Neural cell (in vitro differentiated cells): ENCODE data around the gene FNBP1L.

ENCODE experiments used
- EP300 ChIP-seq: fragments of 450-650 bp; conservative IDR thresholded peaks from 2 replicates; pipeline ENCODE4 v1.6.1; 2014; ENCODE audit warnings: antibody characterized with exemption, mild to moderate bottlenecking, moderate library complexity; ENCODE audit not compliant: poor library complexity, severe bottlenecking
- EZH2 ChIP-seq: fragments of 200-600, 300-800 bp; shearing (Covaris generic), sonication (generic); IDR thresholded peaks from 2 replicates; pipeline ENCODE4 v1.6.1; 2014; ENCODE audit warnings: antibody characterized with exemption, low read length, borderline replicate concordance, mild to moderate bottlenecking; ENCODE audit not compliant: insufficient read depth, poor library complexity, severe bottlenecking
- POLR2AphosphoS5 ChIP-seq: IDR thresholded peaks from 2 replicates; pipeline ENCODE4 v1.6.1; 2012
- RAD21 ChIP-seq: fragments of 450-650 bp; conservative IDR thresholded peaks from 2 replicates; pipeline ENCODE4 v1.6.1; 2014; ENCODE audit warnings: antibody characterized with exemption, mild to moderate bottlenecking, moderate library complexity
- REST ChIP-seq: IDR thresholded peaks from 2 replicates; pipeline ENCODE4 v1.6.1; 2012; ENCODE audit warnings: borderline replicate concordance
- SMC3 ChIP-seq: fragments of 450-650 bp; conservative IDR thresholded peaks from 2 replicates; pipeline ENCODE4 v1.6.1; 2014; ENCODE audit warnings: antibody characterized with exemption, mild to moderate bottlenecking, moderate library complexity; ENCODE audit not compliant: poor library complexity
- TAF1 ChIP-seq: IDR thresholded peaks from 2 replicates; pipeline ENCODE4 v1.6.1; 2012; ENCODE audit warnings: low read depth
- TF ChIP-seq, protein P1 (sequence below): fragments of 450-650 bp; IDR thresholded peaks from 2 replicates; pipeline ENCODE4 v1.5.1; 2014; ENCODE audit warnings: antibody characterized with exemption, mild to moderate bottlenecking, moderate library complexity; ENCODE audit not compliant: poor library complexity, severe bottlenecking

GRCh38 chr1:93576746-93577145, 128.8 kb downstream of the FNBP1L start:
- TF ChIP-seq, protein P1, sequence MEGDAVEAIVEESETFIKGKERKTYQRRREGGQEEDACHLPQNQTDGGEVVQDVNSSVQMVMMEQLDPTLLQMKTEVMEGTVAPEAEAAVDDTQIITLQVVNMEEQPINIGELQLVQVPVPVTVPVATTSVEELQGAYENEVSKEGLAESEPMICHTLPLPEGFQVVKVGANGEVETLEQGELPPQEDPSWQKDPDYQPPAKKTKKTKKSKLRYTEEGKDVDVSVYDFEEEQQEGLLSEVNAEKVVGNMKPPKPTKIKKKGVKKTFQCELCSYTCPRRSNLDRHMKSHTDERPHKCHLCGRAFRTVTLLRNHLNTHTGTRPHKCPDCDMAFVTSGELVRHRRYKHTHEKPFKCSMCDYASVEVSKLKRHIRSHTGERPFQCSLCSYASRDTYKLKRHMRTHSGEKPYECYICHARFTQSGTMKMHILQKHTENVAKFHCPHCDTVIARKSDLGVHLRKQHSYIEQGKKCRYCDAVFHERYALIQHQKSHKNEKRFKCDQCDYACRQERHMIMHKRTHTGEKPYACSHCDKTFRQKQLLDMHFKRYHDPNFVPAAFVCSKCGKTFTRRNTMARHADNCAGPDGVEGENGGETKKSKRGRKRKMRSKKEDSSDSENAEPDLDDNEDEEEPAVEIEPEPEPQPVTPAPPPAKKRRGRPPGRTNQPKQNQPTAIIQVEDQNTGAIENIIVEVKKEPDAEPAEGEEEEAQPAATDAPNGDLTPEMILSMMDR = no peak
- TF ChIP-seq RAD21 = no peak
- TF ChIP-seq TAF1 = no peak
- TF ChIP-seq POLR2AphosphoS5 = no peak
- TF ChIP-seq EZH2 = no peak
- TF ChIP-seq REST = no peak
- TF ChIP-seq SMC3 = no peak
- TF ChIP-seq EP300 = no peak
